Testis (tissue), 3 donors: Measurements from ENCODE around the gene TENT5C. TPM values are rescaled to one million over a fixed set of nuclear protein-coding genes. Genes with fewer than 3 reads are reported as not detected.

Experiments
- DNase-seq: peaks from one replicate; pipeline ENCODE4 v3.0.0-alpha.2; 2019
- H3K27ac ChIP-seq, 2 donors: fragments of 200-600 bp; sonication (generic); one replicate each; pipeline ENCODE4 v1.5.1; 2019
- H3K27me3 ChIP-seq: fragments of 200-600 bp; sonication (generic); one replicate; pipeline ENCODE4 v1.5.1; 2019
- H3K36me3 ChIP-seq: fragments of 200-600 bp; sonication (generic); one replicate; pipeline ENCODE4 v1.5.1; 2017; ENCODE audit warnings: low read depth; ENCODE audit errors: missing control alignments
- H3K4me1 ChIP-seq: fragments of 200-600 bp; sonication (generic); one replicate; pipeline ENCODE4 v1.5.1; 2019
- H3K4me3 ChIP-seq, 2 donors: fragments of 200-600 bp; sonication (generic); one replicate each; pipeline ENCODE4 v1.5.1; 2017 to 2019
- H3K9me3 ChIP-seq: fragments of 200-600 bp; sonication (generic); one replicate; pipeline ENCODE4 v1.5.1; 2017
- CTCF ChIP-seq, 3 experiments: fragments of 450-650 bp in 2 of 3; fragments of 200-600 bp in 1 of 3; sonication (generic) in 1 of 3; IDR thresholded peaks; one replicate each; pipeline ENCODE4 v1.5.1; 2016 to 2019; ENCODE audit warnings: antibody characterized with exemption in 3 of 3, mild to moderate bottlenecking in 2 of 3, moderate library complexity in 1 of 3
- POLR2A ChIP-seq: fragments of 450-650 bp; IDR thresholded peaks from one replicate; pipeline ENCODE4 v1.6.1; 2017; ENCODE audit warnings: antibody characterized with exemption, mild to moderate bottlenecking, moderate library complexity
- WGBS, 2 donors: methylation state at CpG; one replicate each; pipeline ENCODE4 v1.1.5; 2018; 5-methylcytosine and 5-hydroxymethylcytosine counted together
- intact Hi-C: fragments of 100-400 bp; cut with DNase I; formaldehyde crosslinking; loops from one replicate; pipeline ENCODE4 v1.15.1; 2023; ENCODE audit warnings: low total_unique reads
- polyA plus RNA-seq: library from polyadenylated mRNA; stranded (reverse); fragments of 350-450 nt; fragmentation: Illumina TruSeq; extraction: RNeasy Lipid Tissue Mini Kit (QIAGEN cat#74804); gene quantifications from one replicate; pipeline ENCODE4 v1.2.3, GENCODE V29; 2014; ENCODE audit warnings: low read depth, low replicate concordance; ENCODE audit not compliant: insufficient read depth
- total RNA-seq, 2 donors: library from RNA; depleted of rRNA; stranded (reverse); fragments of >200 nt; gene quantifications; one replicate each; pipeline ENCODE4 v1.2.3, GENCODE V29; 2016

The TENT5C gene
- total and polyA plus RNA-seq, 3 donors from 2014 or later, result 38.4 to 72.4 (median 67.3) TPM

- 57 to 62% methylated on average over 6 of the region's 6 CpGs for WGBS, 2 donors
- no peak overlapping the region for H3K4me3 ChIP-seq
- intact Hi-C loops, result no loop called here
- no peaks in the 10 kb centered on the region for H3K27me3 ChIP-seq
- no peaks in the 10 kb centered on the region for H3K4me1 ChIP-seq
- H3K9me3 ChIP-seq, result no peaks in the 10 kb centered on the region
- TF ChIP-seq POLR2A (no peak), CTCF (IDR thresholded peaks at IDR 0.05) (no peak)
- no peak for DNase-seq
- no peak overlapping the region for H3K27ac ChIP-seq
- no peaks in the 10 kb centered on the region for H3K36me3 ChIP-seq
Measured at GRCh38 chr1:117660271-117660965, 54.6 kb downstream of the TENT5C start.

- 88 to 95% methylated on average over 6 of the region's 6 CpGs for WGBS, 2 donors
- TF ChIP-seq CTCF (IDR thresholded peaks at IDR 0.05) (no peak), POLR2A (no peak)
- H3K27me3 ChIP-seq, result no peaks in the 10 kb centered on the region
- H3K4me3 ChIP-seq, result no peak overlapping the region
- H3K27ac ChIP-seq, result no peak overlapping the region
- intact Hi-C loops, result no loop called here
- DNase-seq, result no peak
- no peaks in the 10 kb centered on the region for H3K36me3 ChIP-seq
- H3K4me1 ChIP-seq, result no peaks in the 10 kb centered on the region
- no peaks in the 10 kb centered on the region for H3K9me3 ChIP-seq
Measured at GRCh38 chr1:117661027-117661426, 55.2 kb downstream of the TENT5C start.

GRCh38 chr1:117662667-117663066 lies 56.8 kb downstream of the TENT5C start:
- intact Hi-C loops, result no loop called here
- no peaks in the 10 kb centered on the region for H3K27me3 ChIP-seq
- 91% methylated on average over 1 of the region's 1 CpG for WGBS, 2 donors
- no peaks in the 10 kb centered on the region for H3K9me3 ChIP-seq
- no peak overlapping the region for H3K27ac ChIP-seq
- DNase-seq, result no peak
- H3K4me3 ChIP-seq, result no peak overlapping the region
- H3K36me3 ChIP-seq, result no peaks in the 10 kb centered on the region
- TF ChIP-seq POLR2A, result no peak
- no peak for TF ChIP-seq CTCF (IDR thresholded peaks at IDR 0.05)
- H3K4me1 ChIP-seq, result no peaks in the 10 kb centered on the region

GRCh38 chr1:117663156-117663902 lies 57.5 kb downstream of the TENT5C start:
- TF ChIP-seq CTCF (IDR thresholded peaks at IDR 0.05) (no peak), POLR2A (no peak)
- WGBS, 2 donors, result 90 to 94% methylated on average over 7 of the region's 7 CpGs
- H3K9me3 ChIP-seq, result no peaks in the 10 kb centered on the region

More at GRCh38 chr1:117663156-117663902, 57.5 kb downstream of the TENT5C start:
- Histone ChIP-seq H3K36me3 (no peaks in the 10 kb centered on the region), H3K4me1 (no peaks in the 10 kb centered on the region), H3K27ac (no peak overlapping the region), H3K27me3 (no peaks in the 10 kb centered on the region), H3K4me3 (no peak overlapping the region)
- no peak for DNase-seq
- intact Hi-C loops, result no loop called here
